Breast epithelium (tissue), 4 donors: Measurements from ENCODE around the gene MICALL1. TPM values are rescaled to one million over a fixed set of nuclear protein-coding genes. Genes with fewer than 3 reads are reported as not detected.

ENCODE experiments used
- DNase-seq, 2 donors: peaks; one replicate each; pipeline ENCODE4 v3.0.0-alpha.2; 2019; ENCODE audit warnings: low spot score in 2 of 2
- H3K27ac ChIP-seq, 2 donors: fragments of 200-600 bp; sonication (generic) in 1 of 2; one replicate each; pipeline ENCODE4 v1.5.1; 2016 to 2019; ENCODE audit warnings: mild to moderate bottlenecking in 1 of 2
- H3K27me3 ChIP-seq, 2 donors: fragments of 200-600 bp; sonication (generic) in 1 of 2; one replicate each; pipeline versions ENCODE4 v1.5.1 to v1.6.0; 2017 to 2019; ENCODE audit warnings: control low read depth in 1 of 2, mild to moderate bottlenecking in 1 of 2
- H3K36me3 ChIP-seq: fragments of 200-600 bp; one replicate; pipeline ENCODE4 v1.5.1; 2019
- H3K4me1 ChIP-seq, 2 donors: fragments of 200-600 bp; sonication (generic); one replicate each; pipeline ENCODE4 v1.5.1; 2016 to 2019; ENCODE audit warnings: control low read depth in 1 of 2
- H3K4me3 ChIP-seq, 3 donors: fragments of 200-600 bp; sonication (generic); 1 replicate in 2 of 3; 2 replicates in 1 of 3; pipeline ENCODE4 v1.5.1; 2016 to 2019; ENCODE audit warnings: mild to moderate bottlenecking in 3 of 3, moderate library complexity in 2 of 3
- H3K9me3 ChIP-seq, 2 donors: fragments of 200-600 bp; sonication (generic) in 1 of 2; one replicate each; pipeline ENCODE4 v1.5.1; 2016 to 2019; ENCODE audit warnings: control low read depth in 1 of 2
- CTCF ChIP-seq, 3 donors: fragments of 450-650 bp; IDR thresholded peaks; one replicate each; pipeline ENCODE4 v1.5.1; 2016 to 2017; ENCODE audit warnings: antibody characterized with exemption in 3 of 3, mild to moderate bottlenecking in 3 of 3, moderate library complexity in 3 of 3
- POLR2A ChIP-seq: fragments of 450-650 bp; IDR thresholded peaks from one replicate; pipeline ENCODE4 v1.6.1; 2016; ENCODE audit warnings: antibody characterized with exemption, mild to moderate bottlenecking, moderate library complexity
- POLR2AphosphoS5 ChIP-seq, 3 donors: sonication (generic); formaldehyde crosslinking; IDR thresholded peaks; one replicate each; pipeline ENCODE4 v1.6.1; 2017; ENCODE audit warnings: antibody characterized with exemption in 3 of 3
- intact Hi-C: fragments of 100-400 bp; cut with DNase I; formaldehyde crosslinking; loops from one replicate; pipeline ENCODE4 v1.15.1; 2023; ENCODE audit warnings: low total_unique reads
- total RNA-seq, 3 donors: library from RNA; depleted of rRNA; stranded (reverse); fragments of >200 nt; gene quantifications; one replicate each; pipeline ENCODE4 v1.1.0, GENCODE V29; 2016

MICALL1 gene
- total RNA-seq, 3 donors from 2014 or later = 8.6 to 25.6 (median 22.0) TPM

- Histone ChIP-seq H3K27ac (no peak overlapping the region), H3K4me1 (no peaks in the 10 kb centered on the region), H3K9me3 (no peaks in the 10 kb centered on the region), H3K4me3 (no peak overlapping the region), H3K36me3 (peaks cover 8% of the 10 kb centered on the region), H3K27me3 (no peaks in the 10 kb centered on the region)
- TF ChIP-seq POLR2AphosphoS5 (IDR thresholded peaks at IDR 0.05) = no peak
- no peak for TF ChIP-seq CTCF (IDR thresholded peaks at IDR 0.05)
- TF ChIP-seq POLR2A = no peak
- no peak for DNase-seq
- intact Hi-C loops = no loop called here
Measured at GRCh38 chr22:37926358-37926757, 20.3 kb downstream of the MICALL1 start.

- no peak overlapping the region for H3K27ac ChIP-seq
- no peaks in the 10 kb centered on the region for H3K27me3 ChIP-seq
- TF ChIP-seq POLR2A (no peak), POLR2AphosphoS5 (IDR thresholded peaks at IDR 0.05) (no peak), CTCF (IDR thresholded peaks at IDR 0.05) (no peak)
- DNase-seq = no peak
- H3K9me3 ChIP-seq = no peaks in the 10 kb centered on the region
- H3K4me1 ChIP-seq = no peaks in the 10 kb centered on the region
- H3K4me3 ChIP-seq = no peak overlapping the region
- intact Hi-C loops = no loop called here
- H3K36me3 ChIP-seq = peaks cover 1% of the 10 kb centered on the region
Measured at GRCh38 chr22:37926771-37927636, 20.9 kb downstream of the MICALL1 start.

- no peaks in the 10 kb centered on the region for H3K4me1 ChIP-seq
- H3K27me3 ChIP-seq = no peaks in the 10 kb centered on the region
- intact Hi-C loops = no loop called here
- H3K36me3 ChIP-seq = no peaks in the 10 kb centered on the region
- no peak overlapping the region for H3K4me3 ChIP-seq
- no peak for DNase-seq
- H3K9me3 ChIP-seq = no peaks in the 10 kb centered on the region
- TF ChIP-seq POLR2A = no peak
- no peak for TF ChIP-seq CTCF (IDR thresholded peaks at IDR 0.05)
- no peak for TF ChIP-seq POLR2AphosphoS5 (IDR thresholded peaks at IDR 0.05)
- no peak overlapping the region for H3K27ac ChIP-seq
Measured at GRCh38 chr22:37927637-37927936, 21.5 kb downstream of the MICALL1 start.

- TF ChIP-seq POLR2AphosphoS5 (IDR thresholded peaks at IDR 0.05) (no peak), POLR2A (no peak), CTCF (IDR thresholded peaks at IDR 0.05) (no peak)
- intact Hi-C loops = no loop called here
- no peak for DNase-seq
Measured at GRCh38 chr22:37929390-37929789, 23.3 kb downstream of the MICALL1 start.

GRCh38 chr22:37930270-37930951 lies 24.3 kb downstream of the MICALL1 start:
- Histone ChIP-seq H3K27ac (peak overlapping the region in 1 of 2 donors; percentile 1), H3K36me3 (no peaks in the 10 kb centered on the region), H3K9me3 (no peaks in the 10 kb centered on the region), H3K4me3 (no peak overlapping the region), H3K4me1 (peaks cover 8 to 13% of the 10 kb centered on the region in 2 donors), H3K27me3 (no peaks in the 10 kb centered on the region)
- TF ChIP-seq POLR2A (no peak), CTCF (IDR thresholded peaks at IDR 0.05) (no peak), POLR2AphosphoS5 (IDR thresholded peaks at IDR 0.05) (no peak)
- intact Hi-C loops = no loop called here
- DNase-seq = no peak

More at GRCh38 chr22:37929390-37929789, 23.3 kb downstream of the MICALL1 start:
- no peaks in the 10 kb centered on the region for H3K27me3 ChIP-seq
- H3K4me1 ChIP-seq = peaks cover 8 to 13% of the 10 kb centered on the region in 2 donors
- H3K9me3 ChIP-seq = no peaks in the 10 kb centered on the region
- no peak overlapping the region for H3K4me3 ChIP-seq
- peak overlapping the region in 1 of 2 donors; percentile 15 for H3K27ac ChIP-seq
- H3K36me3 ChIP-seq = no peaks in the 10 kb centered on the region
